Heart right ventricle (tissue), 16 donors: ENCODE results near the gene HSPA9. TPM values are rescaled to one million over a fixed set of nuclear protein-coding genes. Genes with fewer than 3 reads are reported as not detected.

Experiments
- ATAC-seq, 8 donors: fragments of 200-7000 bp; cut with Tn5 transposase; one replicate each; pipeline ENCODE4 v1.9.1; 2020; ENCODE audit warnings: mild to moderate bottlenecking in 8 of 8, moderate library complexity in 8 of 8, moderate number of reproducible peaks in 1 of 8
- DNase-seq, 2 donors: peaks; one replicate each; pipeline ENCODE4 v3.0.0-alpha.2; 2020
- H3K27ac ChIP-seq, 10 donors: fragments of 200-600 bp; sonication (generic) in 2 of 10; one replicate each; pipeline versions ENCODE4 v1.5.0 to v1.8.0; 2020 to 2022; ENCODE audit warnings: mild to moderate bottlenecking in 3 of 10
- H3K27me3 ChIP-seq, 7 donors: fragments of 200-600 bp; one replicate each; pipeline ENCODE4 v1.8.0; 2021 to 2022; ENCODE audit warnings: mild to moderate bottlenecking in 2 of 7
- H3K36me3 ChIP-seq, 9 donors: fragments of 200-600 bp; sonication (generic) in 1 of 9; one replicate each; pipeline versions ENCODE4 v1.5.0 to v1.8.0; 2020 to 2022; ENCODE audit warnings: mild to moderate bottlenecking in 2 of 9
- H3K4me1 ChIP-seq, 9 donors: fragments of 200-600 bp; sonication (generic) in 1 of 9; one replicate each; pipeline versions ENCODE4 v1.5.0 to v1.8.0; 2020 to 2022; ENCODE audit warnings: mild to moderate bottlenecking in 4 of 9
- H3K4me3 ChIP-seq, 10 donors: fragments of 200-600 bp; sonication (generic) in 2 of 10; one replicate each; pipeline versions ENCODE4 v1.5.0 to v1.8.0; 2020 to 2022; ENCODE audit warnings: mild to moderate bottlenecking in 7 of 10, moderate library complexity in 2 of 10
- H3K9me3 ChIP-seq, 11 donors: fragments of 200-600 bp in 10 of 11; sonication (generic) in 2 of 11; one replicate each; pipeline versions ENCODE4 v1.5.0 to v1.8.0; 2013 to 2022; ENCODE audit warnings: mild to moderate bottlenecking in 2 of 11, control low read depth in 1 of 11, moderate library complexity in 1 of 11
- CTCF ChIP-seq, 9 donors: fragments of 200-600 bp; sonication (generic) in 2 of 9; IDR thresholded peaks; one replicate each; pipeline versions ENCODE4 v1.5.0 to v1.8.0; 2021 to 2022; ENCODE audit warnings: antibody characterized with exemption in 9 of 9, mild to moderate bottlenecking in 5 of 9, moderate library complexity in 1 of 9
- WGBS, 2 donors: extraction: QIAGEN DNeasy Blood & Tissue Kit; methylation state at CpG; one replicate each; pipeline ENCODE4 v1.1.7; 2013; ENCODE audit warnings: inconsistent platforms in 1 of 2; 5-methylcytosine and 5-hydroxymethylcytosine counted together
- intact Hi-C, 10 donors: fragments of 100-400 bp; cut with DNase I; formaldehyde crosslinking; loops; one replicate each; pipeline versions ENCODE4 v1.11.1 to v1.14.2; 2022
- polyA plus RNA-seq, 2 donors: library from polyadenylated mRNA; stranded (reverse); fragments of 200-250 nt; gene quantifications; one replicate each; pipeline ENCODE4 v1.2.3, GENCODE V29; 2013
- total RNA-seq, 10 donors: library from RNA; stranded (reverse); fragmentation: NEBNext Ultra II Directional in 3 of 10; extraction: Animal tissue kit (Norgen Biotek cat#: 25700) in 3 of 10; gene quantifications; one replicate each; pipeline versions ENCODE4 v1.2.1 to v1.2.4, GENCODE V29; 2021 to 2023
- donor health status: Arrhythmogenic right ventricular cardiomyopathy.
- donor health status: ischemic (EF 13 %, LVEDD 7.1; RV severe dilation, severe dysfunction).
- donor health status: healthy with polysubstance abuse.
- donor health status: DM: no; HTN: yes; CAD: no.
- donor health status: DM: no; HTN: no; CAD: no.
- donor health status: ischemic (EF 25% LVEDD 6.9; RV normal size, moderate dysfunction).
- donor health status: ischemic (EF 25% LVEDD 5.7; RV mildly dilated, moderate dysfunction).
- donor health status: healthy.
- donor health status: DM: yes; HTN: yes; CAD: no.
- donor health status: Ischemic cardiomyopathy.
- donor health status: ischemic (EF 35%, LVEDD 5.7; RV mildly dilated, moderate dysfunction).
- donor health status: nonischemic (EF 11% LVEDD 7.7; RV severe dilation, severe dysfunction).
- donor health status: DM: yes; HTN: yes; CAD: no.
- donor health status: PGD.
- donor health status: ischemic (EF 29% LVEDD 5.4; RV normal size, mild dysfunction).
- donor health status: nonischemic (EF 23%, LVEDD 6.1; RV moderate dilation, normal function).

Gene HSPA9
- total and polyA plus RNA-seq, 12 donors: 82.9 to 415 (median 315) TPM

- intact Hi-C loops: no loop called here
- no peak overlapping the region for H3K27ac ChIP-seq
These were observed 38.4 kb downstream of the HSPA9 start for GRCh38 chr5:138536665-138537315.

GRCh38 chr5:138536215-138536614 is 39.0 kb downstream of the HSPA9 start:
- Histone ChIP-seq H3K27me3 (no peaks in the 10 kb centered on the region), H3K9me3 (no peaks in the 10 kb centered on the region), H3K4me3 (no peak overlapping the region), H3K36me3 (peaks cover 0 to 45% (median 0%) of the 10 kb centered on the region in 9 donors), H3K4me1 (peaks cover 7 to 75% (median 45%) of the 10 kb centered on the region in 9 donors), H3K27ac (no peak overlapping the region)
- ATAC-seq (peak in 1 of 8 donors; percentile 13), DNase-seq (no peak)
- no peak for TF ChIP-seq CTCF (IDR thresholded peaks at IDR 0.05)
- intact Hi-C loops: no loop called here
- WGBS, 2 donors: 41 to 50% methylated on average over 2 of the region's 2 CpGs

More at GRCh38 chr5:138536665-138537315, 38.4 kb downstream of the HSPA9 start:
- ATAC-seq (peak in 5 of 8 donors; percentile 16 to 56 (median 42)), DNase-seq (no peak)
- H3K9me3 ChIP-seq: no peaks in the 10 kb centered on the region
- 60 to 65% methylated on average over 4 of the region's 4 CpGs for WGBS, 2 donors
- H3K4me3 ChIP-seq: no peak overlapping the region
- peaks cover 11 to 77% (median 51%) of the 10 kb centered on the region in 9 donors for H3K4me1 ChIP-seq
- peaks cover 0 to 45% (median 0%) of the 10 kb centered on the region in 9 donors for H3K36me3 ChIP-seq
- peak in 6 of 9 donors; percentile 15 to 35 (median 24) for TF ChIP-seq CTCF (IDR thresholded peaks at IDR 0.05)
- H3K27me3 ChIP-seq: no peaks in the 10 kb centered on the region

DNA sequence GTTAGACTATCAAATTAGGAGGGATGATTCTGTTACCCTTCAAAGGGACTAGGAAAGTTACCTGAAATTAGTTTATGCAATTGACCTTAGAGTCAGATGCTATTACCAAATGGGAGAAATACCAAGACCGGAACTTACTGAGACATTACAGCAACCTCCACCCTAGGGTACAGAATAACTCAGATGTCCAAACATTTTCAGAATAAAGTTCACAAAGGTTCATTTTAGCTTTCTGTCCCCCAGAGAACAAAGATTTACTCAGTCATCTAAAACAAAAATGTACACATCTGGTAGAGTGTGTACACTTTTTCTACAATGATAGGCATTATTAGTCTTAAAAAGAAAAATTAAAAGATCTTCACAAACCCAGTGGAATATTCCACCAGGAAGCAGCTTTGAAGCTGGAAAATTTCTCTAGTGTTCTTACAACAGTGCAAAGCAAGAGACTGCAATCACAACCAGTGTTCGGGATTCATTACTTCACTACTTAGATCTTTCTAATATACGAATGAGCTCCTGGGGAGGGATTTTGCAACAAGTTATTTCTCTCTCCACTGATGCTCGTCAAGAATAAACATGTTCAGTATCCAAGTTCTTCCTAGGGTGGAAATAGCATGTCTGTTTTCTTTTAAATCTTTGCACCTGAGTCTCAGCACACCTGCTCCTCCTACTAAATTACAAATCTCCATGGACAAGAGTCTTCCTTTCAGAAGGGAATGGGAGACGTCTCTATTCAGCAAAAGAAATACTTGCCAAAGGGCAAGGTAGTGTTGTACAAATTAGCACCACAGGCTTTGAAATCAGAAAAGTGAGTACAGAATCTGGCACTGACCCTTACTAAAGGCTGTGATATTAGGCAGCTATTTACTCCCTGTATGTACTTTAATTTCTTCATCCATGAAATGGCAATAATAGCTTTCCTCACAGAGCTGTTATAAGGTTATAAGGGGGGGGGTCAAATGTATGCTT is 40.9 kb downstream of the HSPA9 start:
- peaks cover 0 to 55% (median 27%) of the 10 kb centered on the region in 9 donors for H3K4me1 ChIP-seq
- ATAC-seq: no peak
- no peak for TF ChIP-seq CTCF (IDR thresholded peaks at IDR 0.05)
- H3K27ac ChIP-seq: no peak overlapping the region
- intact Hi-C loops: no loop called here
- no peak overlapping the region for H3K4me3 ChIP-seq
- peaks cover 0 to 42% (median 0%) of the 10 kb centered on the region in 9 donors for H3K36me3 ChIP-seq
- no peaks in the 10 kb centered on the region for H3K9me3 ChIP-seq
- no peaks in the 10 kb centered on the region for H3K27me3 ChIP-seq
- 86 to 88% methylated on average over 5 of the region's 5 CpGs for WGBS, 2 donors
- DNase-seq: no peak

DNA sequence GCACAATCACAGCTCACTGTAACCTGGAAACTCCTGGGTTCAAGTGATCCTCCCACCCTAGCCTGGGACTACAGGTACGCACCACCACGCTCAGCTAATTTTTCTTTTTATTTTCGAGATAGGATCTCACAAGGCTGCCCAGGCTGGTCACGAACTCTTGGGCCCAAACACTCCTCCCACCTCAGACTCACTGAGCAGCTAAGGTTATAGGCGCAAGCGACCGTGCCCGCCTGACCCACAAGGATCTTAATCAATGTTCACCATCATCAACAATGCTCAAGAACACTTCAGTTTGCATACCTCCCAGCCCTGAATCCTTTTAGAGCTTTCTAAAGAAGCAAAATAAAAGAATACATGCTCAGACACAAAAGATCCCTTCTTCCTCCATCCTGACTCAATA is 45.4 kb downstream of the HSPA9 start:
- DNase-seq (no peak), ATAC-seq (peak in 1 of 8 donors; percentile 11)
- peaks cover 0 to 33% (median 12%) of the 10 kb centered on the region in 9 donors for H3K4me1 ChIP-seq
- TF ChIP-seq CTCF (IDR thresholded peaks at IDR 0.05): no peak
- peaks cover 0 to 57% (median 0%) of the 10 kb centered on the region in 9 donors for H3K36me3 ChIP-seq
- intact Hi-C loops: no loop called here
- WGBS, 2 donors: 96 to 98% methylated on average over 8 of the region's 8 CpGs
- no peak overlapping the region for H3K4me3 ChIP-seq
- H3K9me3 ChIP-seq: no peaks in the 10 kb centered on the region
- no peak overlapping the region for H3K27ac ChIP-seq
- no peaks in the 10 kb centered on the region for H3K27me3 ChIP-seq
